Mesenchymal stem cell (in vitro differentiated cells and primary cell): ENCODE measurements around the gene OPCML.

ENCODE experiments used
- DNase-seq: peaks from one replicate; pipeline ENCODE4 v3.0.0-alpha.2; 2013
- H2AFZ ChIP-seq: one replicate; pipeline ENCODE4 v1.6.1; 2013; ENCODE audit warnings: low read depth, mild to moderate bottlenecking, control low read depth, inconsistent platforms, low read length, moderate library complexity
- H2AK5ac ChIP-seq: 2 replicates; pipeline ENCODE4 v1.6.1; 2013; ENCODE audit warnings: low read length, moderate library complexity, mild to moderate bottlenecking, inconsistent platforms; ENCODE audit not compliant: severe bottlenecking
- H2BK120ac ChIP-seq: one replicate; pipeline ENCODE4 v1.6.1; 2013; ENCODE audit warnings: low read depth, mild to moderate bottlenecking, inconsistent platforms, low read length, moderate library complexity
- H2BK12ac ChIP-seq, 2 experiments: one replicate each; pipeline ENCODE4 v1.6.1; 2013; ENCODE audit warnings: inconsistent platforms in 2 of 2, low read length in 2 of 2, mild to moderate bottlenecking in 2 of 2, moderate library complexity in 2 of 2, control low read depth in 1 of 2
- H2BK15ac ChIP-seq: one replicate; pipeline ENCODE4 v1.6.1; 2013; ENCODE audit warnings: mild to moderate bottlenecking, low read depth, inconsistent platforms; ENCODE audit not compliant: poor library complexity, severe bottlenecking
- H2BK5ac ChIP-seq: 2 replicates; pipeline ENCODE4 v1.6.1; 2013; ENCODE audit warnings: low read depth, mild to moderate bottlenecking, low read length, control low read depth, inconsistent platforms; ENCODE audit not compliant: poor library complexity, severe bottlenecking
- H3K14ac ChIP-seq, 2 experiments: one replicate each; pipeline ENCODE4 v1.6.1; 2013; ENCODE audit warnings: inconsistent platforms in 2 of 2, low read length in 2 of 2, control low read depth in 1 of 2, mild to moderate bottlenecking in 1 of 2, moderate library complexity in 1 of 2
- H3K18ac ChIP-seq, 2 experiments: one replicate each; pipeline ENCODE4 v1.6.1; 2013; ENCODE audit warnings: inconsistent platforms in 2 of 2, low read length in 2 of 2, control low read depth in 1 of 2, low read depth in 1 of 2, mild to moderate bottlenecking in 1 of 2
- H3K23ac ChIP-seq, 2 experiments: one replicate each; pipeline ENCODE4 v1.6.1; 2013; ENCODE audit warnings: inconsistent platforms in 2 of 2, low read length in 2 of 2, mild to moderate bottlenecking in 2 of 2, moderate library complexity in 2 of 2, control low read depth in 1 of 2
- H3K27ac ChIP-seq: 2 replicates; pipeline ENCODE4 v1.5.1; 2013; ENCODE audit warnings: mild to moderate bottlenecking, moderate library complexity, low read length, control low read depth, inconsistent platforms; ENCODE audit not compliant: poor library complexity, severe bottlenecking
- H3K27me3 ChIP-seq, 2 experiments: 2 replicates each; pipeline versions ENCODE4 v1.6.1 to v1.7.0; 2013; ENCODE audit warnings: low read length in 2 of 2, mild to moderate bottlenecking in 2 of 2, moderate library complexity in 2 of 2, control low read depth in 1 of 2, inconsistent platforms in 1 of 2; ENCODE audit not compliant: control insufficient read depth in 1 of 2, insufficient read depth in 1 of 2
- H3K36me3 ChIP-seq, 2 experiments: 2 replicates each; pipeline versions ENCODE4 v1.6.1 to v1.7.0; 2013; ENCODE audit warnings: low read length in 2 of 2, control low read depth in 1 of 2, inconsistent platforms in 1 of 2, low read depth in 1 of 2, mild to moderate bottlenecking in 1 of 2; ENCODE audit not compliant: insufficient read depth in 2 of 2, control insufficient read depth in 1 of 2
- H3K4ac ChIP-seq, 2 experiments: one replicate each; pipeline ENCODE4 v1.6.1; 2013; ENCODE audit warnings: inconsistent platforms in 2 of 2, low read length in 2 of 2, mild to moderate bottlenecking in 2 of 2, moderate library complexity in 2 of 2, control low read depth in 1 of 2, low read depth in 1 of 2
- H3K4me1 ChIP-seq: 2 replicates; pipeline ENCODE4 v1.6.1; 2013; ENCODE audit warnings: low read depth, low read length, control low read depth; ENCODE audit not compliant: control insufficient read depth, insufficient read depth
- H3K4me2 ChIP-seq: 2 replicates; pipeline ENCODE4 v1.6.1; 2013; ENCODE audit warnings: low read length, mild to moderate bottlenecking, inconsistent platforms; ENCODE audit not compliant: poor library complexity, severe bottlenecking
- H3K4me3 ChIP-seq, 2 experiments: 2 replicates each; pipeline versions ENCODE4 v1.5.1 to v1.7.0; 2013; ENCODE audit warnings: low read length in 2 of 2, mild to moderate bottlenecking in 2 of 2, control low read depth in 1 of 2, low read depth in 1 of 2; ENCODE audit not compliant: insufficient read depth in 1 of 2
- H3K79me1 ChIP-seq: replicated peaks from 2 replicates; pipeline ENCODE4 v1.6.1; 2013; ENCODE audit warnings: mild to moderate bottlenecking, control low read depth, low read length, inconsistent platforms; ENCODE audit not compliant: poor library complexity, severe bottlenecking
- H3K9ac ChIP-seq: 2 replicates; pipeline ENCODE4 v1.7.0; 2013; ENCODE audit warnings: mild to moderate bottlenecking, low read length, moderate library complexity
- H3K9me3 ChIP-seq: 2 replicates; pipeline ENCODE4 v1.7.0; 2013; ENCODE audit warnings: mild to moderate bottlenecking, low read length; ENCODE audit not compliant: control insufficient read depth
- H4K8ac ChIP-seq: one replicate; pipeline ENCODE4 v1.6.1; 2013; ENCODE audit warnings: inconsistent platforms, mild to moderate bottlenecking, low read length, moderate library complexity
- H4K91ac ChIP-seq: one replicate; pipeline ENCODE4 v1.6.1; 2013; ENCODE audit warnings: mild to moderate bottlenecking, low read length, inconsistent platforms
- WGBS: methylation state at CpG from one replicate; pipeline ENCODE4 v1.1.7; 2013; ENCODE audit warnings: mixed read lengths; 5-methylcytosine and 5-hydroxymethylcytosine counted together

The OPCML gene

DNA sequence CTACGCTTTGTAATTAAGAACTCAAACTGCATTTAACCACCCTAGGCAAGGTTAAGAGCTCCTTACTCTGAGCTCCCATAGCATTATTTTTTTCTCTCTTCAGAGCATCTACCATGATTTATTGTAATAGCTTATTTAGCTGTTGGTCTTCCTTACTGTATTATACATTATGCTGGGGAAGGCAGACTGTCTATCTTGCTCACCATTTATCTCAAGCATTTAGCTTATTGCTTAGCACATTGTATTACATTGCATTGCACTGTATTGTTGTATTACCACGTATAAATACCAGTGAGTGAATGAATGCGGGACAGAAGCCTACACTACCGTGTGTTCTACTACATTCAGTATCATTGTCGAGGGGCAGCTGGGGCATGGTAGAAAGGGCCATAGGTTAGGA, 324.3 kb downstream of the OPCML start:
- DNase-seq, result no peak
- no peak overlapping the region for H2BK120ac ChIP-seq
- no peak overlapping the region for H2BK15ac ChIP-seq
- no peak overlapping the region for H2AK5ac ChIP-seq
- H3K9ac ChIP-seq, result no peak overlapping the region
- H2BK12ac ChIP-seq, result no peak overlapping the region
- no peaks in the 10 kb centered on the region for H3K36me3 ChIP-seq
- WGBS, result 78% methylated on average over 4 of the region's 5 CpGs
- no peak overlapping the region for H3K23ac ChIP-seq
- H4K91ac ChIP-seq, result no peak overlapping the region
- H3K27me3 ChIP-seq, result no peaks in the 10 kb centered on the region
- H3K4ac ChIP-seq, result no peak overlapping the region
- no peak overlapping the region for H2AFZ ChIP-seq
- no peak overlapping the region for H3K14ac ChIP-seq
- no peak overlapping the region for H3K18ac ChIP-seq
- H3K79me1 ChIP-seq, result no peaks in the 10 kb centered on the region
- H2BK5ac ChIP-seq, result no peak overlapping the region
- no peak overlapping the region for H3K4me2 ChIP-seq
- no peaks in the 10 kb centered on the region for H3K4me1 ChIP-seq
- peaks cover 6% of the 10 kb centered on the region for H3K9me3 ChIP-seq
- H4K8ac ChIP-seq, result no peak overlapping the region
- no peak overlapping the region for H3K4me3 ChIP-seq
- H3K27ac ChIP-seq, result no peak overlapping the region

DNA sequence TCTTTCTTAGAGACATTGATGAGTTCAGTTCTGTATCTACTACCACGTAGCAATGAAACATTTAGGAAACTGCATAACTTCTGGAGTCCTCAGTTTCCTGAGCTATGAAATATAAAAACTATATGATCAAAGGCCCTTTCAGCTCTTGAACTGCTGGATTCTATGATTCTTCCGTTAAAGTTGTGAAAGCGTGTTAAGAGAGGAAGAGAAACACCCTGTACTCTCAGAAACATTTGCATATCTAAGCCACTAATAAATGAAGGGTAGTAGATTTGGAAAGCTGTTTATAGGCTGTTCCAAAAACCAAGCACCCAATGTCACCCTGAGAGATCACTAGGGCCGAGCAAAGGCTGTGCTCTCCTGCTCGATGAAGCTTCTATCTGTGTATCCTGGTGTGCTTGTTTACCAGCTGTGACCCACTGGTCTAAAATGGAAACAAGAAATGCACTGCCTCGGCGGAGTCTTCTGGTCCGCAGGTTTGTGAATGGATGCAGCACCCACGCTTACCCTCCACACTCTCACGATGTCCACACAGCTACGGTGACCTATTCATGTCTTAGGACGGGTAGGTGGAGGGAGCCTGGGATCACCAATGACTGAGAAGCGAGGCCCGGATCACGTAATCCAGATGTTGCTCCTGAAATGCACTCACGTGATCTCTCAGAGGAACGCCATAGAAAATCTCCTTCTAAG, 325.8 kb downstream of the OPCML start:
- no peak overlapping the region for H3K14ac ChIP-seq
- H2BK5ac ChIP-seq, result no peak overlapping the region
- H3K9me3 ChIP-seq, result peaks cover 6% of the 10 kb centered on the region
- DNase-seq, result no peak
- H2BK15ac ChIP-seq, result no peak overlapping the region
- no peaks in the 10 kb centered on the region for H3K4me1 ChIP-seq
- no peak overlapping the region for H2BK12ac ChIP-seq
- H3K27me3 ChIP-seq, result no peaks in the 10 kb centered on the region
- H2AFZ ChIP-seq, result no peak overlapping the region
- no peaks in the 10 kb centered on the region for H3K36me3 ChIP-seq
- H3K18ac ChIP-seq, result no peak overlapping the region
- no peak overlapping the region for H3K23ac ChIP-seq
- H2AK5ac ChIP-seq, result no peak overlapping the region
- 86% methylated on average over 14 of the region's 17 CpGs for WGBS
- H3K27ac ChIP-seq, result no peak overlapping the region
- H2BK120ac ChIP-seq, result no peak overlapping the region
- H3K4ac ChIP-seq, result no peak overlapping the region
- no peak overlapping the region for H4K91ac ChIP-seq
- H3K4me3 ChIP-seq, result no peak overlapping the region
- H3K79me1 ChIP-seq, result no peaks in the 10 kb centered on the region
- no peak overlapping the region for H3K4me2 ChIP-seq
- H3K9ac ChIP-seq, result no peak overlapping the region
- no peak overlapping the region for H4K8ac ChIP-seq

DNA sequence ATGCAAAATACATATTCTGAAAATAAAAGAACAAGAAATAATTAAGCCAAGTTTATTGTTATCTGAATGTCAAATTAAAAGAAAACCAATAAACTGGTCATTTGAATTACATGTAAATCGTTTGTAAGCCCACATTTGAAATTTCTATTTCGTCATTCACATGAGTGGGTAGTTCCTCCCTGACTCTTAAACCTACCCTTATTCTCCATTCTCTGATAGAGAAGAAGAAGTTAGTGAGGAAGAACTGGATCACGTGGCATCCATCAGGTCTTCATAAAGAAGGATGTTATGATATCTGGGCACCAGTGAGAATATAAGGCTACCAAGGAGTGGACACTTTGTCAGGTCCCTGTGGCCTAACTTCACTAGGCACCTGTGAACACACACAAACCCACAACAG, 328.1 kb downstream of the OPCML start:
- Histone ChIP-seq H3K23ac (no peak overlapping the region), H3K4me3 (no peak overlapping the region), H2BK5ac (no peak overlapping the region), H2BK15ac (no peak overlapping the region), H4K91ac (no peak overlapping the region), H3K18ac (no peak overlapping the region), H2AK5ac (no peak overlapping the region), H3K79me1 (no peaks in the 10 kb centered on the region), H3K27ac (no peak overlapping the region), H2AFZ (no peak overlapping the region), H4K8ac (no peak overlapping the region), H3K9me3 (peaks cover 6% of the 10 kb centered on the region), H3K4me1 (no peaks in the 10 kb centered on the region), H3K27me3 (no peaks in the 10 kb centered on the region), H3K9ac (no peak overlapping the region), H3K14ac (no peak overlapping the region), H3K4me2 (no peak overlapping the region), H3K36me3 (no peaks in the 10 kb centered on the region), H2BK120ac (no peak overlapping the region), H3K4ac (no peak overlapping the region), H2BK12ac (no peak overlapping the region)
- no peak for DNase-seq
- no CpG with 5 or more reads among the region's 3 CpGs for WGBS

DNA sequence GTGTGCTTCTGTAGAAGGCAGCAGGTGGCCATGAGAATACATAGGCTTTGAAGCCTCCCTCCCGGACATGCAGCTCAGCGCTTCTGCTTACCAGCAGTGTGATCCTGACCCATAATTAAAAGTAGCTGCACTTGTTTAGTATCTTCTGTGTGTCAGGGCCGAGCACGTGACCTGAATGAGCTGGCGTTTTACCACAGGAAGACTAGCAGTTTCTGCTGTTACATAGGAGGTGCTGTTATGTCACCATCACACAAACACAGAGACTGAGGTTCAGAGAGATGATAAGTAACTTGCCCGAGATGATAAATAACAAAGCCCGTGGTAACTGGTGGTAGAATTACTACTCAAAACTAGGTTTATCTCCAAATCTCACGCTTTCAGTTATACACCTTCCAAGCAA, 329.5 kb downstream of the OPCML start:
- H2BK5ac ChIP-seq, result no peak overlapping the region
- H3K18ac ChIP-seq, result no peak overlapping the region
- H2BK120ac ChIP-seq, result no peak overlapping the region
- peaks cover 6% of the 10 kb centered on the region for H3K9me3 ChIP-seq
- no peak overlapping the region for H3K14ac ChIP-seq
- no peak overlapping the region for H3K4me3 ChIP-seq
- 85% methylated on average over 8 of the region's 8 CpGs for WGBS
- H3K36me3 ChIP-seq, result no peaks in the 10 kb centered on the region
- DNase-seq, result no peak
- H4K91ac ChIP-seq, result no peak overlapping the region
- H4K8ac ChIP-seq, result no peak overlapping the region
- H2AFZ ChIP-seq, result no peak overlapping the region
- H3K23ac ChIP-seq, result no peak overlapping the region
- H3K79me1 ChIP-seq, result no peaks in the 10 kb centered on the region
- H2BK15ac ChIP-seq, result no peak overlapping the region
- H3K4me1 ChIP-seq, result no peaks in the 10 kb centered on the region
- H3K27ac ChIP-seq, result no peak overlapping the region
- no peak overlapping the region for H3K4me2 ChIP-seq
- no peaks in the 10 kb centered on the region for H3K27me3 ChIP-seq
- no peak overlapping the region for H3K4ac ChIP-seq
- no peak overlapping the region for H3K9ac ChIP-seq
- H2AK5ac ChIP-seq, result no peak overlapping the region
- no peak overlapping the region for H2BK12ac ChIP-seq
